A549 (cell line): ENCODE measurements around the gene PLXDC1.

Experiments used
- ELK1 ChIP-seq: fragments of 150-350 bp; IDR thresholded peaks from 2 replicates; pipeline ENCODE4 v1.6.1; 2014; ENCODE audit warnings: low read depth, mild to moderate bottlenecking, low read length
- HDAC2 ChIP-seq: fragments of 200-600 bp; sonication (generic); IDR thresholded peaks from 2 replicates; pipeline ENCODE4 v1.6.1; 2016
- MAFK ChIP-seq: fragments of 450-650 bp; IDR thresholded peaks from 2 replicates; pipeline ENCODE4 v1.6.1; 2014; ENCODE audit not compliant: partially characterized antibody
- MYC ChIP-seq: IDR thresholded peaks from 2 replicates; pipeline ENCODE4 v1.6.1; 2012; ENCODE audit warnings: mild to moderate bottlenecking, inconsistent platforms, low read length, improper control_type of control experiment, borderline replicate concordance
- TF ChIP-seq, protein P1 (sequence below): fragments of >200 bp; sonication (Bioruptor Twin); formaldehyde crosslinking; IDR thresholded peaks from 3 replicates; pipeline ENCODE4 v1.5.1; 2016

DNA sequence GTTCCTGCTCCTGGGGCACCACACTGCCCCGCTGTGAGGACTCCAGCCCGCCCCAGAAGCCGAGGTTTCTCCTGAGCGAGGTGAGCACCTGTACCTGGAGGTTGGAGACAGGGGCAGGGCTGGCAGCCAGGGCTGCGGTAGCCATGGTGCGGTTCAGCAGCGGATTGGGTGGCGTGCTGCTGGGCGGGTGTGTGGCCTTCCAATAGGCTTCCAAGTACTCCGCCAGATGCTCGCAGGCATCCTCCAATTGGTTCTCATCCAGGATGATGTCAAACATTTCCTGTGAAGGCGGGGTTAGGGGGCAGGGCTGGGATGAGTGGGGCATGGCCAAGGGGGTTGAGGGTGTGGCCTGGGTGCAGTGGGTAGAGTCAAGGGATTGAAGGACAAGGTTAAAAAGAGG lies 25.8 kb upstream of the PLXDC1 start:
- TF ChIP-seq MYC (no peak), ELK1 (no peak), HDAC2 (no peak), MAFK (no peak)
- TF ChIP-seq, protein P1, sequence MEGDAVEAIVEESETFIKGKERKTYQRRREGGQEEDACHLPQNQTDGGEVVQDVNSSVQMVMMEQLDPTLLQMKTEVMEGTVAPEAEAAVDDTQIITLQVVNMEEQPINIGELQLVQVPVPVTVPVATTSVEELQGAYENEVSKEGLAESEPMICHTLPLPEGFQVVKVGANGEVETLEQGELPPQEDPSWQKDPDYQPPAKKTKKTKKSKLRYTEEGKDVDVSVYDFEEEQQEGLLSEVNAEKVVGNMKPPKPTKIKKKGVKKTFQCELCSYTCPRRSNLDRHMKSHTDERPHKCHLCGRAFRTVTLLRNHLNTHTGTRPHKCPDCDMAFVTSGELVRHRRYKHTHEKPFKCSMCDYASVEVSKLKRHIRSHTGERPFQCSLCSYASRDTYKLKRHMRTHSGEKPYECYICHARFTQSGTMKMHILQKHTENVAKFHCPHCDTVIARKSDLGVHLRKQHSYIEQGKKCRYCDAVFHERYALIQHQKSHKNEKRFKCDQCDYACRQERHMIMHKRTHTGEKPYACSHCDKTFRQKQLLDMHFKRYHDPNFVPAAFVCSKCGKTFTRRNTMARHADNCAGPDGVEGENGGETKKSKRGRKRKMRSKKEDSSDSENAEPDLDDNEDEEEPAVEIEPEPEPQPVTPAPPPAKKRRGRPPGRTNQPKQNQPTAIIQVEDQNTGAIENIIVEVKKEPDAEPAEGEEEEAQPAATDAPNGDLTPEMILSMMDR: no peak
